GM23338 (cell line): ENCODE measurements around the gene RAB31. TPM values are rescaled to one million over a fixed set of nuclear protein-coding genes. Genes with fewer than 3 reads are reported as not detected.
A peak's percentile ranks its signal among the peaks of the same experiment; 100 is the strongest.

Source experiments
- ATAC-seq: fragments of 200-7000 bp; cut with Tn5 transposase; 3 replicates; pipeline ENCODE4 v1.9.1; 2020
- DNase-seq: peaks from one replicate; pipeline ENCODE4 v3.0.0-alpha.2; 2015; ENCODE audit warnings: low spot score
- H2AFZ ChIP-seq: fragments of 200-600 bp; sonication (generic); 2 replicates; pipeline ENCODE4 v1.8.0; 2016; ENCODE audit warnings: antibody characterized with exemption, mild to moderate bottlenecking, moderate library complexity
- H3F3A ChIP-seq: fragments of 200-600 bp; sonication (generic); replicated peaks from 2 replicates; pipeline ENCODE4 v1.8.0; 2017; ENCODE audit warnings: antibody characterized with exemption, mixed run types, low read depth
- H3K27ac ChIP-seq: fragments of 200-600 bp; sonication (generic); 2 replicates; pipeline ENCODE4 v1.6.1; 2016; ENCODE audit warnings: low read depth
- H3K27me3 ChIP-seq: fragments of 200-600 bp; sonication (generic); 2 replicates; pipeline ENCODE4 v1.8.0; 2016; ENCODE audit warnings: mild to moderate bottlenecking, mixed run types, moderate library complexity; ENCODE audit not compliant: insufficient read depth
- H3K36me3 ChIP-seq: fragments of 200-600 bp; sonication (generic); 2 replicates; pipeline ENCODE4 v1.8.0; 2016; ENCODE audit warnings: mild to moderate bottlenecking; ENCODE audit not compliant: insufficient read depth
- H3K4me1 ChIP-seq: fragments of 200-600 bp; sonication (generic); 2 replicates; pipeline ENCODE4 v1.8.0; 2016; ENCODE audit warnings: mild to moderate bottlenecking, moderate library complexity; ENCODE audit not compliant: insufficient read depth
- H3K4me2 ChIP-seq: fragments of 200-600 bp; sonication (generic); 2 replicates; pipeline ENCODE4 v1.7.1; 2017; ENCODE audit warnings: mixed run types
- H3K4me3 ChIP-seq: fragments of 200-600 bp; sonication (generic); 2 replicates; pipeline ENCODE4 v1.6.1; 2016; ENCODE audit warnings: mixed run types
- H3K79me2 ChIP-seq: fragments of 200-600 bp; sonication (generic); replicated peaks from 2 replicates; pipeline ENCODE4 v1.8.0; 2017; ENCODE audit warnings: mild to moderate bottlenecking; ENCODE audit not compliant: insufficient read depth
- H3K9me2 ChIP-seq: fragments of 200-600 bp; sonication (generic); 2 replicates; pipeline ENCODE4 v1.8.0; 2017; ENCODE audit not compliant: insufficient read depth
- H4K20me1 ChIP-seq: fragments of 200-600 bp; sonication (generic); replicated peaks from 2 replicates; pipeline ENCODE4 v1.8.0; 2017; ENCODE audit warnings: mild to moderate bottlenecking; ENCODE audit not compliant: insufficient read depth
- H3K27ac Mint-ChIP-seq: 2 replicates; pipeline ENCODE4 v1.8.0; 2020; ENCODE audit warnings: inconsistent platforms, mild to moderate bottlenecking, moderate library complexity, mixed read lengths
- H3K27me3 Mint-ChIP-seq: 3 replicates; pipeline ENCODE4 v1.8.0; 2022; ENCODE audit warnings: low read depth, mild to moderate bottlenecking, moderate library complexity, mixed read lengths, inconsistent platforms; ENCODE audit not compliant: insufficient read depth, poor library complexity
- H3K36me3 Mint-ChIP-seq: 3 replicates; pipeline ENCODE4 v1.8.0; 2021; ENCODE audit warnings: low read depth, mild to moderate bottlenecking, inconsistent platforms, moderate library complexity, mixed read lengths
- H3K4me1 Mint-ChIP-seq: 3 replicates; pipeline ENCODE4 v1.8.0; 2020; ENCODE audit warnings: mild to moderate bottlenecking, inconsistent platforms, mixed read lengths
- H3K4me3 Mint-ChIP-seq: 3 replicates; pipeline ENCODE4 v1.8.0; 2021; ENCODE audit warnings: moderate library complexity, mild to moderate bottlenecking, inconsistent platforms, mixed read lengths
- H3K9me3 Mint-ChIP-seq: 3 replicates; pipeline ENCODE4 v1.8.0; 2020; ENCODE audit warnings: moderate library complexity, mild to moderate bottlenecking, inconsistent platforms, mixed read lengths
- CTCF ChIP-seq, 2 experiments: fragments of 200-600 bp in 1 of 2; sonication (generic) in 1 of 2; conservative IDR thresholded peaks; 2 replicates each; pipeline versions ENCODE4 v1.5.1 to v1.6.1; 2016 to 2017; ENCODE audit warnings: antibody characterized with exemption in 2 of 2, low read depth in 2 of 2, mild to moderate bottlenecking in 2 of 2, moderate library complexity in 1 of 2
- REST ChIP-seq: IDR thresholded peaks from one replicate; pipeline ENCODE4 v1.6.1; 2018; ENCODE audit warnings: antibody characterized with exemption; ENCODE audit not compliant: unreplicated experiment
- ZNF331 ChIP-seq: fragments of 250-450 bp; sonication (Bioruptor Pico); IDR thresholded peaks from 2 replicates; pipeline ENCODE4 v1.5.0; 2020; ENCODE audit warnings: low read depth, mild to moderate bottlenecking, moderate library complexity
- polyA plus RNA-seq: library from polyadenylated mRNA; unstranded; fragments of >200 nt; fragmentation: Nextera tagmentation; extraction: Ambion mirVana; gene quantifications from 2 replicates; pipeline ENCODE4 v1.2.1, GENCODE V29; 2016
- total RNA-seq: library from RNA; depleted of rRNA; stranded (reverse); fragments of >200 nt; shearing (Covaris generic); gene quantifications from 2 replicates; pipeline ENCODE4 v1.2.3, GENCODE V29; 2014
- TF ChIP-seq, protein P1 (sequence below): fragments of 250-450 bp; sonication (Bioruptor Pico); IDR thresholded peaks from 2 replicates; pipeline ENCODE4 v1.5.0; 2020; ENCODE audit warnings: mild to moderate bottlenecking, moderate library complexity

Gene RAB31
- total and polyA plus RNA-seq, 2 experiments from 2014 or later: 33.8 to 46.1 TPM

GRCh38 chr18:9743200-9744016, 35.3 kb downstream of the RAB31 start:
- Histone ChIP-seq H3K79me2 (0 out of 2 replicates have a peak, but pooled peaks cover 9% of the 10 kb centered on the region), H3K4me2 (peak overlapping the region; percentile 10), H3K9me2 (no peaks in the 10 kb centered on the region; the same call in 1 of the 2 replicates), H3K27me3 (no peaks in the 10 kb centered on the region), H3K4me3 (peak overlapping the region; percentile 13; the same call in 1 of the 2 replicates), H2AFZ (no peak overlapping the region), H4K20me1 (no peaks in the 10 kb centered on the region), H3F3A (no peaks in the 10 kb centered on the region; the same call in 1 of the 2 replicates), H3K4me1 (peaks cover 36% of the 10 kb centered on the region), H3K27ac (peak overlapping the region; percentile 7), H3K36me3 (no peaks in the 10 kb centered on the region)
- H3K27ac Mint-ChIP-seq: peak overlapping the region; percentile 60
- H3K27me3 Mint-ChIP-seq: peaks cover 10% of the 10 kb centered on the region
- TF ChIP-seq REST (no peak), ZNF331 (CRISPR knock-in tag) (no peak), CTCF (conservative IDR thresholded peaks at IDR 0.05; ENCODE audit: low read depth in 2 of 2) (no peak)
- TF ChIP-seq, protein P1, sequence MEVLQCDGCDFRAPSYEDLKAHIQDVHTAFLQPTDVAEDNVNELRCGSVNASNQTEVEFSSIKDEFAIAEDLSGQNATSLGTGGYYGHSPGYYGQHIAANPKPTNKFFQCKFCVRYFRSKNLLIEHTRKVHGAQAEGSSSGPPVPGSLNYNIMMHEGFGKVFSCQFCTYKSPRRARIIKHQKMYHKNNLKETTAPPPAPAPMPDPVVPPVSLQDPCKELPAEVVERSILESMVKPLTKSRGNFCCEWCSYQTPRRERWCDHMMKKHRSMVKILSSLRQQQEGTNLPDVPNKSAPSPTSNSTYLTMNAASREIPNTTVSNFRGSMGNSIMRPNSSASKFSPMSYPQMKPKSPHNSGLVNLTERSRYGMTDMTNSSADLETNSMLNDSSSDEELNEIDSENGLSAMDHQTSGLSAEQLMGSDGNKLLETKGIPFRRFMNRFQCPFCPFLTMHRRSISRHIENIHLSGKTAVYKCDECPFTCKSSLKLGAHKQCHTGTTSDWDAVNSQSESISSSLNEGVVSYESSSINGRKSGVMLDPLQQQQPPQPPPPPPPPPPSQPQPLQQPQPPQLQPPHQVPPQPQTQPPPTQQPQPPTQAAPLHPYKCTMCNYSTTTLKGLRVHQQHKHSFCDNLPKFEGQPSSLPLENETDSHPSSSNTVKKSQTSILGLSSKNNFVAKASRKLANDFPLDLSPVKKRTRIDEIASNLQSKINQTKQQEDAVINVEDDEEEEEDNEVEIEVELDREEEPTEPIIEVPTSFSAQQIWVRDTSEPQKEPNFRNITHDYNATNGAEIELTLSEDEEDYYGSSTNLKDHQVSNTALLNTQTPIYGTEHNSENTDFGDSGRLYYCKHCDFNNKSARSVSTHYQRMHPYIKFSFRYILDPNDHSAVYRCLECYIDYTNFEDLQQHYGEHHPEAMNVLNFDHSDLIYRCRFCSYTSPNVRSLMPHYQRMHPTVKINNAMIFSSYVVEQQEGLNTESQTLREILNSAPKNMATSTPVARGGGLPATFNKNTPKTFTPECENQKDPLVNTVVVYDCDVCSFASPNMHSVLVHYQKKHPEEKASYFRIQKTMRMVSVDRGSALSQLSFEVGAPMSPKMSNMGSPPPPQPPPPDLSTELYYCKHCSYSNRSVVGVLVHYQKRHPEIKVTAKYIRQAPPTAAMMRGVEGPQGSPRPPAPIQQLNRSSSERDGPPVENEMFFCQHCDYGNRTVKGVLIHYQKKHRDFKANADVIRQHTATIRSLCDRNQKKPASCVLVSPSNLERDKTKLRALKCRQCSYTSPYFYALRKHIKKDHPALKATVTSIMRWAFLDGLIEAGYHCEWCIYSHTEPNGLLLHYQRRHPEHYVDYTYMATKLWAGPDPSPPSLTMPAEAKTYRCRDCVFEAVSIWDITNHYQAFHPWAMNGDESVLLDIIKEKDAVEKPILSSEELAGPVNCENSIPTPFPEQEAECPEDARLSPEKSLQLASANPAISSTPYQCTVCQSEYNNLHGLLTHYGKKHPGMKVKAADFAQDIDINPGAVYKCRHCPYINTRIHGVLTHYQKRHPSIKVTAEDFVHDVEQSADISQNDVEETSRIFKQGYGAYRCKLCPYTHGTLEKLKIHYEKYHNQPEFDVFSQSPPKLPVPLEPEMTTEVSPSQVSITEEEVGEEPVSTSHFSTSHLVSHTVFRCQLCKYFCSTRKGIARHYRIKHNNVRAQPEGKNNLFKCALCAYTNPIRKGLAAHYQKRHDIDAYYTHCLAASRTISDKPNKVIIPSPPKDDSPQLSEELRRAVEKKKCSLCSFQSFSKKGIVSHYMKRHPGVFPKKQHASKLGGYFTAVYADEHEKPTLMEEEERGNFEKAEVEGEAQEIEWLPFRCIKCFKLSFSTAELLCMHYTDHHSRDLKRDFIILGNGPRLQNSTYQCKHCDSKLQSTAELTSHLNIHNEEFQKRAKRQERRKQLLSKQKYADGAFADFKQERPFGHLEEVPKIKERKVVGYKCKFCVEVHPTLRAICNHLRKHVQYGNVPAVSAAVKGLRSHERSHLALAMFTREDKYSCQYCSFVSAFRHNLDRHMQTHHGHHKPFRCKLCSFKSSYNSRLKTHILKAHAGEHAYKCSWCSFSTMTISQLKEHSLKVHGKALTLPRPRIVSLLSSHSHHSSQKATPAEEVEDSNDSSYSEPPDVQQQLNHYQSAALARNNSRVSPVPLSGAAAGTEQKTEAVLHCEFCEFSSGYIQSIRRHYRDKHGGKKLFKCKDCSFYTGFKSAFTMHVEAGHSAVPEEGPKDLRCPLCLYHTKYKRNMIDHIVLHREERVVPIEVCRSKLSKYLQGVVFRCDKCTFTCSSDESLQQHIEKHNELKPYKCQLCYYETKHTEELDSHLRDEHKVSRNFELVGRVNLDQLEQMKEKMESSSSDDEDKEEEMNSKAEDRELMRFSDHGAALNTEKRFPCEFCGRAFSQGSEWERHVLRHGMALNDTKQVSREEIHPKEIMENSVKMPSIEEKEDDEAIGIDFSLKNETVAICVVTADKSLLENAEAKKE (CRISPR knock-in tag): no peak
- H3K9me3 Mint-ChIP-seq: no peaks in the 10 kb centered on the region
- no peak overlapping the region; the same call in 2 of the 3 replicates for H3K4me3 Mint-ChIP-seq
- ATAC-seq (peak; percentile 21), DNase-seq (peak; percentile 32)
- peaks cover 36% of the 10 kb centered on the region for H3K4me1 Mint-ChIP-seq
- no peaks in the 10 kb centered on the region for H3K36me3 Mint-ChIP-seq
